HG03095 (cell line): Measurements from ENCODE around the gene FGB.

Experiments used
- ATAC-seq: cut with Tn5 transposase; IDR thresholded peaks from one replicate; pipeline ENCODE4 v1.9.1; 2021; ENCODE audit warnings: moderate library complexity; ENCODE audit not compliant: unreplicated experiment

Gene FGB

DNA sequence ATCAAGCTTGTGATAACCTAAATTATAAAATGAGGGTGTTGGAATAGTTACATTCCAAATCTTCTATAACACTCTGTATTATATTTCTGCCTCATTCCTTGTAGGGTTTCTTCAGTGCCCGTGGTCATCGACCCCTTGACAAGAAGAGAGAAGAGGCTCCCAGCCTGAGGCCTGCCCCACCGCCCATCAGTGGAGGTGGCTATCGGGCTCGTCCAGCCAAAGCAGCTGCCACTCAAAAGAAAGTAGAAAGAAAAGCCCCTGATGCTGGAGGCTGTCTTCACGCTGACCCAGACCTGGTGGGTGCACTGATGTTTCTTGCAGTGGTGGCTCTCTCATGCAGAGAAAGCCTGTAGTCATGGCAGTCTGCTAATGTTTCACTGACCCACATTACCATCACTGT, 2.9 kb downstream of the FGB start:
- ATAC-seq = no peak

GRCh38 chr4:154566639-154567204, 3.9 kb downstream of the FGB start:
- no peak for ATAC-seq

DNA sequence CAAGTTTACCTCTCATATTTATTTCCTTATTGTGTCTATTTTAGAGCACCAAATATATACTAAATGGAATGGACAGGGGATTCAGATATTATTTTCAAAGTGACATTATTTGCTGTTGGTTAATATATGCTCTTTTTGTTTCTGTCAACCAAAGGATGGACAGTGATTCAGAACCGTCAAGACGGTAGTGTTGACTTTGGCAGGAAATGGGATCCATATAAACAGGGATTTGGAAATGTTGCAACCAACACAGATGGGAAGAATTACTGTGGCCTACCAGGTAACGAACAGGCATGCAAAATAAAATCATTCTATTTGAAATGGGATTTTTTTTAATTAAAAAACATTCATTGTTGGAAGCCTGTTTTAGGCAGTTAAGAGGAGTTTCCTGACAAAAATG, 6.2 kb downstream of the FGB start:
- no peak for ATAC-seq

GRCh38 chr4:154569584-154569983, 6.8 kb downstream of the FGB start:
- no peak for ATAC-seq

DNA sequence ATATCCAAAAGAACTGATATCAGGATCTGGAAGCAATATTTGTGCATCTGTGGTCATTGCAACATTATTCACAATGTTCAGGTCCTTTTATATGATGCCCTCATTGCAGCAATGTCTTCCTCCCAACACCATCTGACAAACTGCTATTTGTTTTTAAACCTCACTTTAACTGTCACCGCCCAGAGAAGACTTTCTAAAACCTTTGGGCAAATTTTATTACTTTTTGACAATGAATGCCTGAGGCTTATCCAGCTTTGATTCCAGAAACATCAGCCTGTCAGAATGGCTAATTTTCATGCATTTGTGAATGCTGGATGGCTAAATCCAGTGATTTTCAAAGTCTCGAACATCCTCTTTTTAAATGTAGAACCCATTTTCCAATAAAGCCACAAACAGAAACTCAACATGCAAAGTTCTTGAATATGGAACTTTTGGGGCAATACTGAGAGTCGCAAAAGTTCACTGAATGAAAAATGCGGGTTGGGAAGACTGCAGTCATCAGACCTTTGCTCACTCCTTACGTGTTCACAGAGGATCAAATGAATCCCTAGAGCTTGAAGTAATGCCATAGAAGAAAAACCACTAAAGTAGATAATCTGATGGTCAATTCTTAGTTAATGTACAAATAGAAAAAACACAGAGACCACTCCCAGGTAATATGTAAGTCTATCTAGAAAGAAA, 10.5 kb downstream of the FGB start:
- no peak for ATAC-seq

- no peak for ATAC-seq
Observed at GRCh38 chr4:154574311-154574710, 11.5 kb downstream of the FGB start.

GRCh38 chr4:154577324-154577723, 14.5 kb downstream of the FGB start:
- ATAC-seq = no peak

GRCh38 chr4:154578919-154579318, 16.1 kb downstream of the FGB start:
- no peak for ATAC-seq

- ATAC-seq = no peak
Observed at GRCh38 chr4:154579927-154580326, 17.1 kb downstream of the FGB start.

GRCh38 chr4:154582723-154583122, 19.9 kb downstream of the FGB start:
- no peak for ATAC-seq

GRCh38 chr4:154583230-154583629, 20.4 kb downstream of the FGB start:
- ATAC-seq = no peak

DNA sequence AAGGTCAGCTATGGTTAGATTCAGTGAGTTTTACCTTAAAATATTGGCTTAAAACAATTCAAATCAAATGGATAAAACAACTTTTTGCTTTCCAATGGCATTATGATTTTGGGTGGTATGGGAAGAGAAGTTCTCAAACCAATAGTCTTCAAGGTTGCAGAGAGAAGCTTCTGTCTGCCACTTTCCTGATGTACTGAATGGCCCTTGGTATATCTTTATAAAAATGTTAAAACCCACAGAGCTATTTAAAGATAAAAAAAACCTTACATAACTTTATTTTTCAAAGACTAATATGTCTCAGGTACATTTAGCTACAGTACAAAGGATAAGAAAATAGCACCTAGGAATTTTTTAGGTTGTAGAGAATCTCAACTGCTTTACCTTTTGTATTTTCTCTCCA, 20.9 kb downstream of the FGB start:
- ATAC-seq = no peak

GRCh38 chr4:154584259-154584658, 21.4 kb downstream of the FGB start:
- no peak for ATAC-seq

DNA sequence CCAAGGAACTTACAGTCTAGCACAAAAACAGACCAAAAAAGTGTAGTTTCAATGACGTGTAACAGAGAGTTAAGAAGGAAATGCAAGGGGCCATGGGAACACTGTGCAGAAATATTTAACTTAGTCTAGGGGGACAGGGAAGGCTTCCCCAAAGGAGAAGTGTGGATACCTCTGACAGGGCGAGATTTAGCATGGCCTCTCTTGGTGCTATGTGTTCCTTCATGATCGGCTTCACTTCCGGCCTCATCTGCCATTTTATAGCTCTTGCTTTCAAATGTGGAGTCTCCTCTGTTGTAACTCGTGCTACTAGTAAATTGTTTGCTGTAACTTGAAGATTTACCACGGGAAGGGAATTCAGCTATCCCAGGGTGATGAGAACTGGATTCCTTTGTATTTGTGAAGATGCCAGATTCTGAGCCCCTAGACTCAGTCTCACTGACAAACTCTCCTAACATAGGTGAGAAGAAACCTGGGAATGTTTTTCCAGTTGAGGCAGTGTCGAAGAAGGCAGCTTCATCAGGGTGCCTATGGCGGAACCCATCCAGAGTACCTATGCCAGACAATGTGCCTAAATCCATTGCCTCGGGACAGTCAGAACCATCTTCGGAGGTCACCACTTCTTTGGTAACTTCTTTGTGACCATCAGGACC, 22.7 kb downstream of the FGB start:
- ATAC-seq = no peak

DNA sequence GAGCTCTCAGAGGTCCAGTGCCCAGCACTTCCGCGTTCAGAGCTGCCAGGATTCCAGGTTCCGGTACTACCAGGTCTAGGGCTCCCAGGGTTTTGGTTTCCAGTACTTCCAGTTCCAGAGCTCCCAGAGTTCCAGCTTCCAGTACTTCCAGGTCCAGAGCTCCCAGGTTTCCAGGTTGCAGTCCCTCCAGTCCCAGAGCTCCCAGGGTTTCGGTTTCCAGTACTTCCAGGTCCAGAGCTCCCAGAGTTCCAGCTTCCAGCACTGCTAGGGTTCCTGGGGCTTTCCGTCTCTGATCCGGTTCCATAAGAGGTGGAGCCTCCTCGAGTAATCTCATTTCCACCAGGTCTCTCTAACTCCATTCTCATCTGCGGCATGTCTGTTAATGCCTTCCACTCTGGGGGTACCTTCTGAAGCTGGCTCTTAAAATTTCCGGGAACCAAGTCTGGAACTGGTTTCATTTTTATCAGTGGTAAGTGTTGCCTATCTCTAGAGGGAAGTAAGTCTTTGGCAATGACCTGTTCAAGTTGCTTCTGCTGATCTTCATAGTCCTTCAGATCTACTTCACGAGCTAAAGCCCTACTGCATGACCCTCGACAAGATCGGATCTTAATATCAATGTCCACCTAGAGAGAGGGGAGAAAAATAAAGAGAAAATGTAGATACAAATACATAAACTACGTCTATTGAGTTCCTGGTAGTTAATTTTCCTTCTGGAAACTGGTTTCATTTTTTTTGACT, 23.7 kb downstream of the FGB start:
- ATAC-seq = no peak

- ATAC-seq = no peak
Observed at GRCh38 chr4:154588198-154588597, 25.4 kb downstream of the FGB start.

DNA sequence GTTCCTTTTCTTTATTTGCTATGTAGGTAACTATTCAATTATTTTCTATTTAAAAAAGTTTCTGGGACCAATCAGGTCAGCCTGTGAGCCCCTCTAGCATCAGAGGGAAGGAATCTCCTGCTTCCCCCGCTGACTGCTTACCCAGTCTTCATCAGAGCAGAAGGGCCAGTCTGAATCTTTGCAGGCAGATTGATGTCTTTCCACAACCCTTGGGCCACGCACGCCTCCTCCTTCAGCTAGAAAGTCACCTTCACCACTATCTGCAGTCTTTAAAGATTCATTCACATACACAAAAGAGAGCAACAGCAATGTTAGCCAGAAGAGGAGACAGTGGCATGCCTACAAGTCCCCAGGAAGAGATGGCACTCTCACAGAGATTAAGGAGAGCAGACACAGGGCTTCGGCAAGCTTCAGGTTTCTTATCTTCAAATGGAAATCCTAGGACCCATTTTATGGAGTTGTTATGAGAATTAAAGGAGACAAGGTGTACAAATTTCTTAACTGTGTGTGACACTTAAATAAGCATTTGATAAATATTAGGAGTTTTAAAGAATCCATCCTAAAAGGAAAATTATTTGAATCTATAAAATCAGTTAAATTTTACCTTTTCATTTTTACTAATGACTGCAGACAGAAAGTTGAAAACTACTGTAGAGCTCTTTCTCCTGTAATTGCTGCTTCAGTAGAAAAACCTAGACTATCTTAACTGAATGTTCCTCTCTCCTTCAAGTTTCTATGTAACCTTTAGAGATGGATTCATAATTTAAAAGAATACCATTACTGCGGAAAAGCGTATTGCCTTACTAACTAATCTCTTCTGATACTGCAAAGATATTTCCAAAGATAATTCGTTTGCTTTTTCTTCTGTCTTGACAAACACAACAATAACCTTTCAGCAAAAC, 26.7 kb downstream of the FGB start:
- no peak for ATAC-seq

- ATAC-seq = no peak
Observed at GRCh38 chr4:154590329-154591006, 27.7 kb downstream of the FGB start, which contains the start of gene FGA. FGA (minus strand) TSS chr4:154590742; CDS start chr4:154590687, 55 bp downstream.

- no peak for ATAC-seq
Observed at GRCh38 chr4:154591890-154592289, 29.1 kb downstream of the FGB start.

GRCh38 chr4:154593868-154594267, 31.1 kb downstream of the FGB start:
- no peak for ATAC-seq
